DND-41 (cell line): ENCODE data around the gene TLCD5.

ENCODE experiments used
- ATAC-seq: fragments of 200-7000 bp; cut with Tn5 transposase; 3 replicates; pipeline ENCODE4 v1.9.1; 2021; ENCODE audit warnings: low read depth; ENCODE audit not compliant: insufficient read depth
- DNase-seq: peaks from one replicate; pipeline ENCODE4 v3.0.0-alpha.2; 2020
- H2AFZ ChIP-seq: 2 replicates; pipeline ENCODE4 v1.6.0; 2012; ENCODE audit warnings: low read depth, low read length
- H3K27ac ChIP-seq: 2 replicates; pipeline ENCODE4 v1.5.1; 2012; ENCODE audit warnings: low read length, inconsistent platforms
- H3K27me3 ChIP-seq: fragments of 200-600 bp; sonication (generic); 2 replicates; pipeline ENCODE4 v1.6.0; 2012; ENCODE audit warnings: low read length, mild to moderate bottlenecking, inconsistent platforms; ENCODE audit not compliant: insufficient read depth, poor library complexity
- H3K36me3 ChIP-seq: 2 replicates; pipeline ENCODE4 v1.5.1; 2012; ENCODE audit warnings: low read length, inconsistent platforms; ENCODE audit not compliant: insufficient read depth
- H3K4me1 ChIP-seq: 2 replicates; pipeline ENCODE4 v1.5.1; 2012; ENCODE audit warnings: mild to moderate bottlenecking, low read length; ENCODE audit not compliant: insufficient read depth
- H3K4me2 ChIP-seq: 2 replicates; pipeline ENCODE4 v1.6.0; 2012; ENCODE audit warnings: mild to moderate bottlenecking, moderate library complexity, low read length, inconsistent platforms; ENCODE audit not compliant: insufficient read depth
- H3K4me3 ChIP-seq, 2 experiments: fragments of 200-600 bp in 1 of 2; shearing (Covaris generic) in 1 of 2; 2 replicates each; pipeline ENCODE4 v1.5.1; 2012 to 2016; ENCODE audit warnings: inconsistent platforms in 2 of 2, low read length in 2 of 2, mild to moderate bottlenecking in 2 of 2, low read depth in 1 of 2, moderate library complexity in 1 of 2
- H3K79me2 ChIP-seq: 2 replicates; pipeline ENCODE4 v1.6.0; 2012; ENCODE audit warnings: low read length, inconsistent platforms; ENCODE audit not compliant: insufficient read depth
- H3K9ac ChIP-seq: 2 replicates; pipeline ENCODE4 v1.6.0; 2012; ENCODE audit warnings: low read depth, mild to moderate bottlenecking, inconsistent platforms, low read length, moderate library complexity
- H3K9me3 ChIP-seq: 2 replicates; pipeline ENCODE4 v1.5.1; 2012; ENCODE audit warnings: low read length, moderate library complexity, mild to moderate bottlenecking, inconsistent platforms; ENCODE audit not compliant: insufficient read depth, severe bottlenecking
- H4K20me1 ChIP-seq: 2 replicates; pipeline ENCODE4 v1.6.0; 2012; ENCODE audit warnings: low read length; ENCODE audit not compliant: insufficient read depth
- EZH2 ChIP-seq: IDR thresholded peaks from 3 replicates; pipeline ENCODE4 v1.6.1; 2012; ENCODE audit warnings: borderline replicate concordance, low read depth, mild to moderate bottlenecking, moderate library complexity, low read length, inconsistent platforms; ENCODE audit not compliant: severe bottlenecking
- TF ChIP-seq, protein P1 (sequence below): IDR thresholded peaks from 2 replicates; pipeline ENCODE4 v1.5.1; 2012; ENCODE audit warnings: borderline replicate concordance, low read length, moderate library complexity, mild to moderate bottlenecking; ENCODE audit not compliant: poor library complexity, severe bottlenecking; ENCODE audit errors: extremely low read depth

The TLCD5 gene

DNA sequence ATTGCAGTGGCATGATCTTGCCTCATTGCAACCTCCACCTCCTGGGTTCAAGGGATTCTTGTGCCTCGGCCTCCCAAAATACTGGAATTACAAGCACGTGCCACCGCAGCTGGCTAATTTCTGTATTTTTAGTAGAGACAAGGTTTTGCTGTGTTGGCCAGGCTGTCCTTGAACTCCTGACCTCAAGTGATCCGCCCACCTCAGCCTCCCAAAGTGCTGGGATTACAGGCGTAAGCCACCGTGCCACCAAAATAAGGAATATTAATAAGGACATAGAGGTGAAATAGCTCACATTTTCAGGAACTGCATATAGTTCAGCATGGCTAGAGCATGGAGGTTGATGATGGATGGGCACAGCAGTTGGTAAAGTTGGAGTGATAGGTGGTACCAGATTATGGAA is 32.5 kb downstream of the TLCD5 start:
- H4K20me1 ChIP-seq: peaks cover 27% of the 10 kb centered on the region
- no peak for DNase-seq
- TF ChIP-seq, protein P1, sequence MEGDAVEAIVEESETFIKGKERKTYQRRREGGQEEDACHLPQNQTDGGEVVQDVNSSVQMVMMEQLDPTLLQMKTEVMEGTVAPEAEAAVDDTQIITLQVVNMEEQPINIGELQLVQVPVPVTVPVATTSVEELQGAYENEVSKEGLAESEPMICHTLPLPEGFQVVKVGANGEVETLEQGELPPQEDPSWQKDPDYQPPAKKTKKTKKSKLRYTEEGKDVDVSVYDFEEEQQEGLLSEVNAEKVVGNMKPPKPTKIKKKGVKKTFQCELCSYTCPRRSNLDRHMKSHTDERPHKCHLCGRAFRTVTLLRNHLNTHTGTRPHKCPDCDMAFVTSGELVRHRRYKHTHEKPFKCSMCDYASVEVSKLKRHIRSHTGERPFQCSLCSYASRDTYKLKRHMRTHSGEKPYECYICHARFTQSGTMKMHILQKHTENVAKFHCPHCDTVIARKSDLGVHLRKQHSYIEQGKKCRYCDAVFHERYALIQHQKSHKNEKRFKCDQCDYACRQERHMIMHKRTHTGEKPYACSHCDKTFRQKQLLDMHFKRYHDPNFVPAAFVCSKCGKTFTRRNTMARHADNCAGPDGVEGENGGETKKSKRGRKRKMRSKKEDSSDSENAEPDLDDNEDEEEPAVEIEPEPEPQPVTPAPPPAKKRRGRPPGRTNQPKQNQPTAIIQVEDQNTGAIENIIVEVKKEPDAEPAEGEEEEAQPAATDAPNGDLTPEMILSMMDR: no peak
- no peak for TF ChIP-seq EZH2
- no peak overlapping the region for H3K9ac ChIP-seq
- no peaks in the 10 kb centered on the region for H3K79me2 ChIP-seq
- no peak overlapping the region for H2AFZ ChIP-seq
- ATAC-seq: no peak
- no peak overlapping the region for H3K27ac ChIP-seq
- no peaks in the 10 kb centered on the region for H3K4me1 ChIP-seq
- no peak overlapping the region for H3K4me3 ChIP-seq
- H3K36me3 ChIP-seq: no peaks in the 10 kb centered on the region
- peaks cover 55% of the 10 kb centered on the region for H3K27me3 ChIP-seq
- no peaks in the 10 kb centered on the region for H3K9me3 ChIP-seq
- H3K4me2 ChIP-seq: no peak overlapping the region

- Histone ChIP-seq H3K4me3 (no peak overlapping the region), H3K27me3 (peaks cover 49% of the 10 kb centered on the region), H3K9ac (no peak overlapping the region), H3K4me1 (no peaks in the 10 kb centered on the region), H3K9me3 (no peaks in the 10 kb centered on the region), H3K27ac (no peak overlapping the region), H3K4me2 (no peak overlapping the region), H2AFZ (no peak overlapping the region), H3K36me3 (no peaks in the 10 kb centered on the region), H4K20me1 (peaks cover 16% of the 10 kb centered on the region), H3K79me2 (no peaks in the 10 kb centered on the region)
- DNase-seq: no peak
- no peak for ATAC-seq
- TF ChIP-seq, protein P1: no peak
- no peak for TF ChIP-seq EZH2
Measured at GRCh38 chr11:120358729-120359128, 33.6 kb downstream of the TLCD5 start.

DNA sequence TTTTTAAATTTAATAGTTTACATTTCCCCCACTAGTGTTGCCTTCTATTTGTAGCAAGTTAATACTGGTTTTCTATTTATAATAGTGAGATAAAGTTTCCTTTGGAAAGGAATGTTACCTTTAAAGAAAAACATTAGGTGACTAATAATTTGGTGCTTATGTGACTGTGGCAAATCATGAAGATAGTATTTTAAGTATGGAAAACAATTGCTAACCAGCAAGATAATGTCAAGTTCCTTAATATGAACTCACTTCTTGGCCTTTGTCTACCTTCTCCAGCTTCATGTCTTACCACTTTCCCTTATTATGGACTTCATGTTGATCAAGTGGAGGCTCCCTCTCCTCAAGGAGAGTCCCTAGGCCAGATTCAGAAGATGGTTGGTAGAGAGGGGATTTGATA is 38.3 kb downstream of the TLCD5 start:
- Histone ChIP-seq H3K27ac (no peak overlapping the region), H3K79me2 (no peaks in the 10 kb centered on the region), H4K20me1 (0 out of 2 replicates have a peak, but pooled peaks cover 2% of the 10 kb centered on the region), H3K27me3 (peaks cover 37% of the 10 kb centered on the region), H3K9me3 (no peaks in the 10 kb centered on the region), H3K9ac (no peak overlapping the region), H3K4me3 (no peak overlapping the region), H3K36me3 (no peaks in the 10 kb centered on the region), H3K4me1 (no peaks in the 10 kb centered on the region), H3K4me2 (no peak overlapping the region), H2AFZ (no peak overlapping the region)
- TF ChIP-seq EZH2: no peak
- TF ChIP-seq, protein P1: no peak
- ATAC-seq (no peak), DNase-seq (no peak)

- DNase-seq (no peak), ATAC-seq (no peak)
- H3K36me3 ChIP-seq: no peaks in the 10 kb centered on the region
- H3K27me3 ChIP-seq: peaks cover 34% of the 10 kb centered on the region
- no peak overlapping the region for H3K4me2 ChIP-seq
- TF ChIP-seq, protein P1: no peak
- no peak for TF ChIP-seq EZH2
- no peaks in the 10 kb centered on the region for H4K20me1 ChIP-seq
- H3K27ac ChIP-seq: no peak overlapping the region
- no peak overlapping the region for H3K9ac ChIP-seq
- H3K79me2 ChIP-seq: no peaks in the 10 kb centered on the region
- no peaks in the 10 kb centered on the region for H3K4me1 ChIP-seq
- H2AFZ ChIP-seq: no peak overlapping the region
- no peak overlapping the region for H3K4me3 ChIP-seq
- H3K9me3 ChIP-seq: no peaks in the 10 kb centered on the region
Measured at GRCh38 chr11:120365512-120365911, 40.4 kb downstream of the TLCD5 start.
